Stimulated activated CD8-positive, alpha-beta memory T cell treated with anti-CD3 and anti-CD28 coated beads, Interleukin-2, amount 100 ng/mL, for 48 hours (primary cell): ENCODE data around the gene MACROD2.
"Not testable (repeated sequence)": the region's sequence is repeated elsewhere in the genome, so short reads cannot be mapped to it uniquely, and the experiment has no call there.

ENCODE experiments used
- DNase-seq, 2 donors: peaks; one replicate each; pipeline ENCODE4 v3.0.0-alpha.2; 2020; ENCODE audit warnings: low read depth in 2 of 2

Gene MACROD2

GRCh38 chr20:13995086-13995665 lies at the start of gene MACROD2:
Gene MACROD2, plus strand, starts transcription at chr20:13995516.
- peak; percentile 20 to 43 for DNase-seq

GRCh38 chr20:13947719-13948118 lies 47.6 kb upstream of the MACROD2 start:
- no peak for DNase-seq

- no peak for DNase-seq
Observed at GRCh38 chr20:13953227-13953626, 42.1 kb upstream of the MACROD2 start.

GRCh38 chr20:13960119-13960518 lies 35.2 kb upstream of the MACROD2 start:
- DNase-seq = no peak

GRCh38 chr20:13960525-13960924 lies 34.8 kb upstream of the MACROD2 start:
- DNase-seq = no peak

GRCh38 chr20:13984211-13984610 lies 11.1 kb upstream of the MACROD2 start:
- no peak for DNase-seq

- no peak for DNase-seq
Observed at GRCh38 chr20:13990465-13990864, 4.9 kb upstream of the MACROD2 start, which contains the start of gene SEL1L2. Gene SEL1L2, minus strand, starts transcription at chr20:13990614. Its CDS starts 80 bp downstream, at chr20:13990534.

- no peak for DNase-seq
Observed at GRCh38 chr20:13991311-13991710, 4.0 kb upstream of the MACROD2 start.

GRCh38 chr20:13991955-13992354 lies 3.4 kb upstream of the MACROD2 start:
- DNase-seq = not testable (repeated sequence)

GRCh38 chr20:13995841-13996240 lies 525 bp downstream of the MACROD2 start:
- no peak for DNase-seq

GRCh38 chr20:13996265-13996664 lies 949 bp downstream of the MACROD2 start:
- DNase-seq = no peak

GRCh38 chr20:14000917-14001316 lies 5.6 kb downstream of the MACROD2 start:
- no peak for DNase-seq

GRCh38 chr20:14005996-14006395 lies 10.7 kb downstream of the MACROD2 start:
- no peak for DNase-seq

- no peak for DNase-seq
Observed at GRCh38 chr20:14009208-14009607, 13.9 kb downstream of the MACROD2 start.

- no peak for DNase-seq
Observed at GRCh38 chr20:14012671-14013070, 17.4 kb downstream of the MACROD2 start.

- DNase-seq = no peak
Observed at GRCh38 chr20:14030991-14031390, 35.7 kb downstream of the MACROD2 start.

GRCh38 chr20:14033310-14033709 lies 38.0 kb downstream of the MACROD2 start:
- no peak for DNase-seq

GRCh38 chr20:14036567-14036966 lies 41.3 kb downstream of the MACROD2 start:
- DNase-seq = no peak

GRCh38 chr20:14044712-14045276 lies 49.5 kb downstream of the MACROD2 start:
- DNase-seq = not testable (repeated sequence)

GRCh38 chr20:14046534-14046933 lies 51.2 kb downstream of the MACROD2 start:
- no peak for DNase-seq

- no peak for DNase-seq
Observed at GRCh38 chr20:14049111-14049510, 53.8 kb downstream of the MACROD2 start.

GRCh38 chr20:14051454-14051853 lies 56.1 kb downstream of the MACROD2 start:
- DNase-seq = no peak

GRCh38 chr20:14055127-14055742 lies 59.9 kb downstream of the MACROD2 start:
- DNase-seq = no peak
